Mesendoderm (in vitro differentiated cells): ENCODE results near the gene TBX20.
"Not testable (repeated sequence)": the region's sequence is repeated elsewhere in the genome, so short reads cannot be mapped to it uniquely, and the experiment has no call there.

ENCODE experiments used
- DNase-seq: peaks from one replicate; pipeline ENCODE4 v3.0.0; 2013
- H2AK5ac ChIP-seq: 2 replicates; pipeline ENCODE4 v1.6.1; 2013; ENCODE audit warnings: low read length, inconsistent platforms
- H2BK120ac ChIP-seq: 2 replicates; pipeline ENCODE4 v1.6.1; 2013; ENCODE audit warnings: low read depth, mild to moderate bottlenecking, low read length, moderate library complexity, mixed read lengths
- H2BK15ac ChIP-seq: replicated peaks from 2 replicates; pipeline ENCODE4 v1.6.1; 2013; ENCODE audit warnings: low read depth, mild to moderate bottlenecking, moderate library complexity
- H2BK5ac ChIP-seq: 2 replicates; pipeline ENCODE4 v1.6.1; 2013; ENCODE audit warnings: low read length, inconsistent platforms
- H3K18ac ChIP-seq: 2 replicates; pipeline ENCODE4 v1.6.1; 2013; ENCODE audit warnings: mild to moderate bottlenecking, low read length, mixed read lengths
- H3K23ac ChIP-seq: one replicate; pipeline ENCODE4 v1.6.1; 2013; ENCODE audit warnings: low read length
- H3K27ac ChIP-seq: 2 replicates; pipeline ENCODE4 v1.5.1; 2013; ENCODE audit warnings: low read depth, mild to moderate bottlenecking, inconsistent platforms, low read length, moderate library complexity
- H3K27me3 ChIP-seq: 2 replicates; pipeline ENCODE4 v1.6.1; 2013; ENCODE audit warnings: low read length, control low read depth, mild to moderate bottlenecking, inconsistent platforms; ENCODE audit not compliant: insufficient read depth, poor library complexity
- H3K36me3 ChIP-seq: 2 replicates; pipeline ENCODE4 v1.6.1; 2013; ENCODE audit warnings: low read length, inconsistent platforms; ENCODE audit not compliant: control insufficient read depth, insufficient read depth
- H3K4ac ChIP-seq: one replicate; pipeline ENCODE4 v1.6.1; 2013; ENCODE audit warnings: low read depth, mild to moderate bottlenecking, low read length, moderate library complexity
- H3K4me1 ChIP-seq: 2 replicates; pipeline ENCODE4 v1.6.1; 2013; ENCODE audit warnings: low read depth, low read length, inconsistent platforms; ENCODE audit not compliant: control insufficient read depth
- H3K4me2 ChIP-seq: 2 replicates; pipeline ENCODE4 v1.6.1; 2013; ENCODE audit warnings: low read length
- H3K4me3 ChIP-seq: 2 replicates; pipeline ENCODE4 v1.5.1; 2013; ENCODE audit warnings: mild to moderate bottlenecking, low read length
- H3K56ac ChIP-seq: one replicate; pipeline ENCODE4 v1.6.1; 2013; ENCODE audit warnings: low read length
- H3K79me1 ChIP-seq: 2 replicates; pipeline ENCODE4 v1.6.1; 2013; ENCODE audit warnings: low read length, inconsistent platforms
- H3K79me2 ChIP-seq: 2 replicates; pipeline ENCODE4 v1.6.1; 2013; ENCODE audit warnings: mild to moderate bottlenecking, low read length; ENCODE audit not compliant: control insufficient read depth, insufficient read depth
- H3K9ac ChIP-seq: 2 replicates; pipeline ENCODE4 v1.6.1; 2013; ENCODE audit warnings: low read length, inconsistent platforms
- H4K5ac ChIP-seq: one replicate; pipeline ENCODE4 v1.6.1; 2013; ENCODE audit warnings: low read length
- H4K8ac ChIP-seq: one replicate; pipeline ENCODE4 v1.6.1; 2013; ENCODE audit warnings: low read depth, mild to moderate bottlenecking, control low read depth, low read length, moderate library complexity
- WGBS: extraction: QIAGEN DNeasy Blood & Tissue Kit; methylation state at CpG from one replicate; pipeline ENCODE4 v1.1.7; 2013; ENCODE audit warnings: low lambda C conversion rate, missing lambda C conversion rate; ENCODE audit not compliant: insufficient coverage; ENCODE audit errors: extremely low coverage; 5-methylcytosine and 5-hydroxymethylcytosine counted together

TBX20 gene

DNA sequence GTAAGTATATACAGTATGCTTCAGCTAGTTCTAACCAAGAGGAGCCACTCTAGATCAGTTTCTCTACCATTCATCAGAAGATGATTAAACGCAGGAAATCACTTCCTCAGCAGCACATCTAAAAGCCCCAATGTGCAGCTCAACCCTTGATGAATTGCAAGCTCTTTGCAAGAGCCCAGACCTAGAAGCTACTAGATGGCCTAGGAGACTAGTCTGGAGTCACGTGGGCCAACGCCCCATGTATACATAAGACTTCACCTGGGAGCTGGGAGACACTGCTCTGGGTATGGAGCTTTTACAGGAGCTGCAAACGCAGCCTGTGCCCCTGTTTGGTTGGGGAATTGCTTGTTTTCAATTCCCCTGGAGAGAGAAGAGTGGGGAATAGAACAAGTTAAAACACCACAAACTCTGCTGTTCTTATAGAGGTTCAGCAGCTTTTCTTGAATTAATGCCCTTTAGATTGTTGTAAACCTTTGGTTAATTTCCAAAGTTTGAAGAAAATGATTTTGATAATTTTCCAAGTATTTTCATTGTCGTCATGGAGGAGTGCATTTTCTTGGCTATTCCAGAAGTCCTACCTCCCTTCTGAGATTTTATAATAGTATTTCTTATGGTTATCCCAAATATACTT, 69.9 kb downstream of the TBX20 start:
- not testable (repeated sequence) for H3K27me3 ChIP-seq, H2AK5ac ChIP-seq, H3K9ac ChIP-seq, H3K18ac ChIP-seq, H4K5ac ChIP-seq, H2BK120ac ChIP-seq, H4K8ac ChIP-seq, H3K79me1 ChIP-seq, H2BK5ac ChIP-seq, H3K4me1 ChIP-seq, H3K27ac ChIP-seq, H3K4ac ChIP-seq, H3K4me2 ChIP-seq, H3K79me2 ChIP-seq, H3K56ac ChIP-seq, DNase-seq, H2BK15ac ChIP-seq, H3K4me3 ChIP-seq, H3K36me3 ChIP-seq, H3K23ac ChIP-seq
- no CpG with 5 or more reads among the region's 5 CpGs for WGBS

DNA sequence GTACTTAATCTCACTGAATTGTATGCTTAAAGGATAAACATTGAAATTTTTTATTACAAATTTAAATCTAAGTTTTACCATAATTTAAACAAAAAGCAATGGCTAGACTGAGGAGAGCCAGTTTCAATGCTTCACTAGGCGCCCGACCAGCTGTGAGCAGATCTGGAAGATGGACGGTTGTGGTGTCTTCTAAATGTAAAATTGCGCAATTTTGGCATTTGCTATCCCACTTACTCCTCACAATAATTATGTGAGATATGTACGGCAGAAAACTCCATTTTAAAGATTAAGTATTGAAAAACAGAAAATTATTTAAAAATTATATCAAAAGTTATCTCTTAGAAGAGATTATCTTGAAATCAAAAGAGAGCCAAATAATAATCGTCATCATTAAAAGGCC, 73.2 kb downstream of the TBX20 start:
- H3K27ac ChIP-seq, DNase-seq, H3K23ac ChIP-seq, H3K18ac ChIP-seq, H2BK5ac ChIP-seq, H3K36me3 ChIP-seq, H3K9ac ChIP-seq, H2BK15ac ChIP-seq, H4K8ac ChIP-seq, H2BK120ac ChIP-seq, H3K4me1 ChIP-seq, H3K4me2 ChIP-seq, H3K27me3 ChIP-seq, H4K5ac ChIP-seq, H2AK5ac ChIP-seq, H3K79me1 ChIP-seq, H3K4me3 ChIP-seq, H3K79me2 ChIP-seq, H3K4ac ChIP-seq, H3K56ac ChIP-seq: not testable (repeated sequence)
- WGBS: no CpG with 5 or more reads among the region's 6 CpGs

DNA sequence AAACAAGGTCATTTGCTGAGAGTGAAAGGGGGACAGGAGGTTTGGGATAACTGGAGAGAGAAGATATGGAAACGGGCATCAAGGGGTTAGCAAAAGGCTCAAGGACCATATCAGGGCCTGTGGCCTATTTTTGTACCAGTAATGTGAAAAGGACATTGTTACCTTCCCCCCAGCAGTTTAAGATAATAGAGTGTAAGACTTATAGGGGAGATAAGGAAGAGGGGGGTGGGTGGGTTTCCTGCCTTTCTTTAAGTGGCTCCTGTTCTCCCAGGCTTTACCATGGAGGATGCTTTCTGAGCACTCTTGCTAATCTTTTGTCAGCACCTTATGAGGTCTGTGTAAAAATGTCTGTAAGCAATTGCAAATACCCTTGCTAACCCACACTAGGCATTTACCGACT, 80.7 kb downstream of the TBX20 start:
- H2BK120ac ChIP-seq, H2BK5ac ChIP-seq, H3K4me3 ChIP-seq, H2BK15ac ChIP-seq, H3K9ac ChIP-seq, H2AK5ac ChIP-seq, H3K4me2 ChIP-seq, H4K5ac ChIP-seq, H3K27me3 ChIP-seq, H3K18ac ChIP-seq, H3K79me2 ChIP-seq, H3K23ac ChIP-seq, H3K56ac ChIP-seq, H3K36me3 ChIP-seq, H3K4me1 ChIP-seq, H3K4ac ChIP-seq, H4K8ac ChIP-seq, H3K79me1 ChIP-seq: not testable (repeated sequence)
- DNase-seq: peak; percentile 81
- peak overlapping the region; percentile 44 for H3K27ac ChIP-seq
- WGBS: no CpG with 5 or more reads among the region's 2 CpGs

DNA sequence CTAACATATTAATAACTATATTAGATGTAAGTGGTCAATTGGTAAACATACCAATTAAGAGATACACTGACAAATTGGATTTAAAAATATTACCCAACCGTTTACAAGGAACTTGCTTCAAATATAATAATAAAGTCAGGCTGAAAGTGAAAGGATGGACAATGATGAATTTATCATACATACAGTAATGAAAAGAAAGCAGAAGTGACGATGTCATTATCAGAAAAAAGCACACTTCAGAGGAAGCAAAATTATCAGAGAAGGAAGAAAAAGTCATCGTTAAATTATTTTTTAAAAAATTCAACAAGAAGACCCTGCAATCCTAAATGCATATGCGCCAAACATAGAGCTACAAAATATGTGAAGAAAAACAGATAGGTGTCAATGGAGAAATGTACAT, 81.8 kb downstream of the TBX20 start:
- H3K18ac ChIP-seq, H3K27ac ChIP-seq, H3K4me1 ChIP-seq, H2BK5ac ChIP-seq, H3K4ac ChIP-seq, H3K56ac ChIP-seq, H4K5ac ChIP-seq, H3K27me3 ChIP-seq, H2BK15ac ChIP-seq, H3K36me3 ChIP-seq, DNase-seq, H3K4me3 ChIP-seq, H3K79me2 ChIP-seq, H3K23ac ChIP-seq, H3K79me1 ChIP-seq, H3K4me2 ChIP-seq, H2AK5ac ChIP-seq, H3K9ac ChIP-seq, H4K8ac ChIP-seq, H2BK120ac ChIP-seq: not testable (repeated sequence)
- WGBS: no CpG with 5 or more reads among the region's 4 CpGs

DNA sequence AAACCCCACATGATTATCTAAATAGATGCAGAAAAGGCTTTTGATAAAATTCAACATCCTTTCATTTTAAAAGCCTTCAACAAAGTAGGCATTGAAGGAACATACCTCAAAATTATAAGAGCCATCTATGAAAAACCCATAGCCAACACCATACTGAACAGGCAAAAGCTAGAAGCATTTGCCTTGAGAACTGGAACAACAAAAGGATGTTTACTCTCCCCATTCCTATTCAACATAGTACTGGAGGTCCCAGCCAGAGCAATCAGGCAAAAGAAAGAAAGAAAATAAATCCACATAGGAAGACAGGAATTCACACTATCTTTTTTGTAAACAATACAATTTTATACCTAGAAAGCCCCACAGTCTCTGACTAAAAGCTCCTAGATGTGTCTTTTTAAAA, 86.2 kb downstream of the TBX20 start:
- H3K27me3 ChIP-seq, H3K23ac ChIP-seq, H2BK15ac ChIP-seq, H4K8ac ChIP-seq, H3K4me2 ChIP-seq, H3K4me3 ChIP-seq, H3K79me2 ChIP-seq, H2AK5ac ChIP-seq, H3K9ac ChIP-seq, H3K4ac ChIP-seq, H4K5ac ChIP-seq, H3K79me1 ChIP-seq, H3K27ac ChIP-seq, DNase-seq, H2BK120ac ChIP-seq, H3K18ac ChIP-seq, H2BK5ac ChIP-seq, H3K56ac ChIP-seq, H3K4me1 ChIP-seq, H3K36me3 ChIP-seq: not testable (repeated sequence)

- H3K18ac ChIP-seq, H2BK120ac ChIP-seq, H3K27me3 ChIP-seq, H3K56ac ChIP-seq, H3K79me1 ChIP-seq, H3K4me1 ChIP-seq, DNase-seq, H3K79me2 ChIP-seq, H4K5ac ChIP-seq, H3K4me3 ChIP-seq, H3K27ac ChIP-seq, H2BK15ac ChIP-seq, H2BK5ac ChIP-seq, H3K4me2 ChIP-seq, H3K23ac ChIP-seq, H3K4ac ChIP-seq, H3K36me3 ChIP-seq, H3K9ac ChIP-seq, H4K8ac ChIP-seq, H2AK5ac ChIP-seq: not testable (repeated sequence)
- no CpG with 5 or more reads among the region's 1 CpG for WGBS
Observed at GRCh38 chr7:35167158-35167557, 86.7 kb downstream of the TBX20 start.
